Measurements from ENCODE around the gene WFDC13.
"Not testable (repeated sequence)": the region's sequence is repeated elsewhere in the genome, so short reads cannot be mapped to it uniquely, and the experiment has no call there.

Gene WFDC13

GRCh38 chr20:45701873-45702272, at the start of gene WFDC13:
Gene WFDC13, plus strand, starts transcription at chr20:45702038. Its CDS starts 86 bp downstream, at chr20:45702124.
- Histone ChIP-seq H3K4me3 (ENCODE audit: low read depth, low read length) (no peak within 1 kb of the TSS), H3K4me1 (ENCODE audit: control insufficient read depth, insufficient read depth, low read length) (no peaks in the 10 kb centered on the region), H3K27me3 (ENCODE audit: control insufficient read depth, insufficient read depth, low read length) (no peaks in the 10 kb centered on the region), H3K36me3 (ENCODE audit: control insufficient read depth, insufficient read depth, low read length) (no peaks in the 10 kb centered on the region), H3K9me3 (ENCODE audit: control insufficient read depth, insufficient read depth, low read length) (no peaks in the 10 kb centered on the region), H3K27ac (ENCODE audit: low read depth, low read length) (no peak within 1 kb of the TSS), H3K9ac (ENCODE audit: low read depth, low read length) (no peak within 1 kb of the TSS)

- not testable (repeated sequence) for H3K4me3 ChIP-seq (ENCODE audit: low read depth, low read length); H3K36me3 ChIP-seq (ENCODE audit: control insufficient read depth, insufficient read depth, low read length); H3K9me3 ChIP-seq (ENCODE audit: control insufficient read depth, insufficient read depth, low read length); H3K27ac ChIP-seq (ENCODE audit: low read depth, low read length); H3K27me3 ChIP-seq (ENCODE audit: control insufficient read depth, insufficient read depth, low read length); H3K9ac ChIP-seq (ENCODE audit: low read depth, low read length); H3K4me1 ChIP-seq (ENCODE audit: control insufficient read depth, insufficient read depth, low read length)
Measured at GRCh38 chr20:45657038-45657437, 44.8 kb upstream of the WFDC13 start.

- no peaks in the 10 kb centered on the region for H3K27me3 ChIP-seq (ENCODE audit: control insufficient read depth, insufficient read depth, low read length)
- H3K4me1 ChIP-seq (ENCODE audit: control insufficient read depth, insufficient read depth, low read length), result no peaks in the 10 kb centered on the region
- H3K36me3 ChIP-seq (ENCODE audit: control insufficient read depth, insufficient read depth, low read length), result no peaks in the 10 kb centered on the region
- H3K9me3 ChIP-seq (ENCODE audit: control insufficient read depth, insufficient read depth, low read length), result no peaks in the 10 kb centered on the region; the same call in 1 of the 2 replicates
- no peak within 1 kb of the TSS for H3K4me3 ChIP-seq (ENCODE audit: low read depth, low read length)
- H3K27ac ChIP-seq (ENCODE audit: low read depth, low read length), result no peak within 1 kb of the TSS
- no peak within 1 kb of the TSS for H3K9ac ChIP-seq (ENCODE audit: low read depth, low read length)
Measured at GRCh38 chr20:45670139-45670538, 31.7 kb upstream of the WFDC13 start, which contains the start of gene WFDC11. Gene WFDC11, minus strand, starts transcription at chr20:45670239. Its CDS starts 19,639 bp downstream, at chr20:45650600.

- Histone ChIP-seq H3K4me3 (ENCODE audit: low read depth, low read length) (no peak overlapping the region), H3K27ac (ENCODE audit: low read depth, low read length) (no peak overlapping the region), H3K9ac (ENCODE audit: low read depth, low read length) (no peak overlapping the region), H3K9me3 (ENCODE audit: control insufficient read depth, insufficient read depth, low read length) (no peaks in the 10 kb centered on the region), H3K36me3 (ENCODE audit: control insufficient read depth, insufficient read depth, low read length) (no peaks in the 10 kb centered on the region), H3K27me3 (ENCODE audit: control insufficient read depth, insufficient read depth, low read length) (no peaks in the 10 kb centered on the region), H3K4me1 (ENCODE audit: control insufficient read depth, insufficient read depth, low read length) (no peaks in the 10 kb centered on the region)
Measured at GRCh38 chr20:45672765-45673164, 29.1 kb upstream of the WFDC13 start.

- Histone ChIP-seq H3K4me3 (ENCODE audit: low read depth, low read length) (no peak overlapping the region), H3K27ac (ENCODE audit: low read depth, low read length) (no peak overlapping the region), H3K9me3 (ENCODE audit: control insufficient read depth, insufficient read depth, low read length) (peaks cover 10% of the 10 kb centered on the region; the same call in 1 of the 2 replicates), H3K9ac (ENCODE audit: low read depth, low read length) (no peak overlapping the region), H3K4me1 (ENCODE audit: control insufficient read depth, insufficient read depth, low read length) (no peaks in the 10 kb centered on the region), H3K27me3 (ENCODE audit: control insufficient read depth, insufficient read depth, low read length) (no peaks in the 10 kb centered on the region), H3K36me3 (ENCODE audit: control insufficient read depth, insufficient read depth, low read length) (no peaks in the 10 kb centered on the region)
Measured at GRCh38 chr20:45679650-45680049, 22.2 kb upstream of the WFDC13 start.

GRCh38 chr20:45685896-45686295, 15.9 kb upstream of the WFDC13 start:
- H3K4me1 ChIP-seq (ENCODE audit: control insufficient read depth, insufficient read depth, low read length), result no peaks in the 10 kb centered on the region
- no peak overlapping the region for H3K9ac ChIP-seq (ENCODE audit: low read depth, low read length)
- H3K27me3 ChIP-seq (ENCODE audit: control insufficient read depth, insufficient read depth, low read length), result no peaks in the 10 kb centered on the region
- no peaks in the 10 kb centered on the region for H3K9me3 ChIP-seq (ENCODE audit: control insufficient read depth, insufficient read depth, low read length)
- H3K4me3 ChIP-seq (ENCODE audit: low read depth, low read length), result no peak overlapping the region
- no peak overlapping the region for H3K27ac ChIP-seq (ENCODE audit: low read depth, low read length)
- no peaks in the 10 kb centered on the region for H3K36me3 ChIP-seq (ENCODE audit: control insufficient read depth, insufficient read depth, low read length)

- not testable (repeated sequence) for H3K27ac ChIP-seq (ENCODE audit: low read depth, low read length); H3K4me1 ChIP-seq (ENCODE audit: control insufficient read depth, insufficient read depth, low read length); H3K4me3 ChIP-seq (ENCODE audit: low read depth, low read length); H3K27me3 ChIP-seq (ENCODE audit: control insufficient read depth, insufficient read depth, low read length); H3K36me3 ChIP-seq (ENCODE audit: control insufficient read depth, insufficient read depth, low read length); H3K9ac ChIP-seq (ENCODE audit: low read depth, low read length)
- H3K9me3 ChIP-seq (ENCODE audit: control insufficient read depth, insufficient read depth, low read length), result peaks cover 13% of the 10 kb centered on the region
Measured at GRCh38 chr20:45693346-45693745, 8.5 kb upstream of the WFDC13 start.

- H3K4me1 ChIP-seq (ENCODE audit: control insufficient read depth, insufficient read depth, low read length), result no peaks in the 10 kb centered on the region
- no peak overlapping the region for H3K4me3 ChIP-seq (ENCODE audit: low read depth, low read length)
- H3K27ac ChIP-seq (ENCODE audit: low read depth, low read length), result no peak overlapping the region
- peaks cover 13% of the 10 kb centered on the region for H3K9me3 ChIP-seq (ENCODE audit: control insufficient read depth, insufficient read depth, low read length)
- H3K9ac ChIP-seq (ENCODE audit: low read depth, low read length), result no peak overlapping the region
- H3K36me3 ChIP-seq (ENCODE audit: control insufficient read depth, insufficient read depth, low read length), result no peaks in the 10 kb centered on the region
- no peaks in the 10 kb centered on the region for H3K27me3 ChIP-seq (ENCODE audit: control insufficient read depth, insufficient read depth, low read length)
Measured at GRCh38 chr20:45695496-45695895, 6.3 kb upstream of the WFDC13 start.

- Histone ChIP-seq H3K36me3 (ENCODE audit: control insufficient read depth, insufficient read depth, low read length) (no peaks in the 10 kb centered on the region), H3K9me3 (ENCODE audit: control insufficient read depth, insufficient read depth, low read length) (no peaks in the 10 kb centered on the region), H3K4me3 (ENCODE audit: low read depth, low read length) (no peak overlapping the region), H3K9ac (ENCODE audit: low read depth, low read length) (no peak overlapping the region), H3K27me3 (ENCODE audit: control insufficient read depth, insufficient read depth, low read length) (no peaks in the 10 kb centered on the region), H3K4me1 (ENCODE audit: control insufficient read depth, insufficient read depth, low read length) (no peaks in the 10 kb centered on the region), H3K27ac (ENCODE audit: low read depth, low read length) (no peak overlapping the region)
Measured at GRCh38 chr20:45701104-45701503, 734 bp upstream of the WFDC13 start.

GRCh38 chr20:45704969-45705637, 3.3 kb downstream of the WFDC13 start, which contains the start of gene WFDC10B:
Gene WFDC10B, minus strand, starts transcription at chr20:45705019. Its CDS starts 19,027 bp downstream, at chr20:45685992.
- no peaks in the 10 kb centered on the region for H3K27me3 ChIP-seq (ENCODE audit: control insufficient read depth, insufficient read depth, low read length)
- no peak within 1 kb of the TSS for H3K9ac ChIP-seq (ENCODE audit: low read depth, low read length)
- H3K4me3 ChIP-seq (ENCODE audit: low read depth, low read length), result no peak within 1 kb of the TSS
- H3K27ac ChIP-seq (ENCODE audit: low read depth, low read length), result no peak within 1 kb of the TSS
- H3K4me1 ChIP-seq (ENCODE audit: control insufficient read depth, insufficient read depth, low read length), result no peaks in the 10 kb centered on the region
- no peaks in the 10 kb centered on the region for H3K9me3 ChIP-seq (ENCODE audit: control insufficient read depth, insufficient read depth, low read length)
- no peaks in the 10 kb centered on the region for H3K36me3 ChIP-seq (ENCODE audit: control insufficient read depth, insufficient read depth, low read length)

GRCh38 chr20:45716141-45716688, 14.4 kb downstream of the WFDC13 start:
- not testable (repeated sequence) for H3K4me3 ChIP-seq (ENCODE audit: low read depth, low read length); H3K27me3 ChIP-seq (ENCODE audit: control insufficient read depth, insufficient read depth, low read length); H3K4me1 ChIP-seq (ENCODE audit: control insufficient read depth, insufficient read depth, low read length); H3K27ac ChIP-seq (ENCODE audit: low read depth, low read length); H3K9me3 ChIP-seq (ENCODE audit: control insufficient read depth, insufficient read depth, low read length); H3K36me3 ChIP-seq (ENCODE audit: control insufficient read depth, insufficient read depth, low read length); H3K9ac ChIP-seq (ENCODE audit: low read depth, low read length)
